NCI-H748 treated with DMSO at 0.1 percent for 48 hours (cell line): Measurements from ENCODE around the gene MGAT4A.

Source experiments
- DNase-seq: peaks from one replicate; lab custom pipeline; 2025; lab: John Stamatoyannopoulos, UW

The MGAT4A gene

DNA sequence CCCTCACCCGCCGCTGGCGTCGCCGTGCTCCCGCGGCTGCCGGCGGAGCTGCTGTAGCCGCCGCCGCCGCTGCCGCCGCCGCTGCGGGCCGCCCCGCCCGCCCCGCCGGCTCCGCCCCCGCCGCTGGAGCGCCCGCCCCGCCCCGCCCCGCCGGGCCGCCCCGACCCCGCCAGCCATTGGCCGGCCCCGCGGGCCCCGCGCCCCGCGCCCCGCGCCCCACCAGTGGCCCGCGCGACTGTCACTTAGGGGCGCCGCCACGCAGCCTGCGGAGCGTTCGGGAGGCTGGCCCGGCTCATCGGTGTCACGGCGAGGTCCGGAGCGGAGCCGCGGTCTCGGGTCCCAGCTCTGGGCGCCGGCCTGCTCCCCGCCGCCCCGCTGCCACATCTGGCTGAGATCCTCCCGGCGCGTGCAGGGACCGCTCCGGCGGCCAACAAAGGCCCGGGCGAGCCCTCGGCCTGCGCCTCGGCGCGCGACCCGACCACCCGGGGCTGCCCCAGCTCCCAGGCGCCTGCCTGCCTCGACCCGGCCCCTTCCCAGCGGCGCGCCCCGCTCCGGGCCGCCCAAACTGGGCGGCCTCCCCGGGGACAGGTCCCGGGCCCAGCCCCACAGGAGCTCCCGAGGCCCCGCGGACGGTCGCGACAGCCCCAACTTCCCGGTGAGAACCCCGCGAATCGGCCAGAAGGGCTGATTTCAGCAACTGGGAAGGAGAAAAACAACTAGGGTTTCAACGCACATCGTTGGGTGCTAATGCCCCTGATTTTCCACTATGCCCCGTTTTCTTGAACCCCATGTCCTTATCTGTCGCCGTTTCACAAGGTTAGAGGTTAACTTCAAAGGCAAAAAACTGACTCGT lies at the start of gene MGAT4A:
Gene MGAT4A (minus strand): TSS at position 92 of the 853 bp plus-strand sequence. CDS start 4,800 bp downstream, outside the sequence.
- DNase-seq, result no peak

- no peak for DNase-seq
Measured at GRCh38 chr2:98778741-98779483, 48.0 kb upstream of the MGAT4A start.

DNA sequence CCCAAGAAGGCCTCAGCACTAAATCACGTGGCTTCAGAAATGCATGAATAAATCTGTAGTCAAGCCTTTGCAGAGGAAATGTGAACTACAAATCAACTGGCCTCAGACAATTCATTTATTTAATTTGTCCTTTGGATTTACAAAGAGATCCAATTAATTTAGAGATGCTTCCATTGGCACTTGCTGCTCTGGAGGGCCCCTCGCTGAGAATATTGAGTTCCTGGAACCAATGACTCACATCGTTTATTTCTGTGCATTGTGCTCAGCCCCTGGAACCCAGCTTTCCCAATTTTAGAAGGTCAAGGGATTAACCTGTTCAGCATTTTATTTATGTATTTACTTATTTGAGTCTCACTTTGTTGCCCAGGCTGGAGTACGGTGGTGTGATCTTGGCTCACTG lies 47.2 kb upstream of the MGAT4A start:
- DNase-seq, result no peak

DNA sequence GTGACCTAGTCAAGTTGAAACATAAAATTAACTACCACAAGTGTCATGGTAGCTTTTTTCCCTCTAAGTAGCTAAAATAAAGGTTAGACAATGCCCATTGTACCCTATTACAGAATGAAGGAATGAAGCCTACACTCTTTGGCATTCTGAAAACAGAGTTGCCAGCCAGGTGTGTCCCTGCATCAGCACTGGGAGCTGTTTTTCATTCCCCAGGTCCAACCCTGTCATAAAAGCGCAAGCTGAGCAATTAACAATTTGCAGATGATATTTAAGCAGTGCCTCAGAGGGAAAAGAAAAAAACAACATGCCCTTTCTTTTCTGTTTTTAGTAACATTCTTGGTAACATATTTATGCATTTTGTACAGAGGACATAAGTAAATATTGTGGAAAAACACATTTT lies 46.8 kb upstream of the MGAT4A start:
- DNase-seq, result no peak

DNA sequence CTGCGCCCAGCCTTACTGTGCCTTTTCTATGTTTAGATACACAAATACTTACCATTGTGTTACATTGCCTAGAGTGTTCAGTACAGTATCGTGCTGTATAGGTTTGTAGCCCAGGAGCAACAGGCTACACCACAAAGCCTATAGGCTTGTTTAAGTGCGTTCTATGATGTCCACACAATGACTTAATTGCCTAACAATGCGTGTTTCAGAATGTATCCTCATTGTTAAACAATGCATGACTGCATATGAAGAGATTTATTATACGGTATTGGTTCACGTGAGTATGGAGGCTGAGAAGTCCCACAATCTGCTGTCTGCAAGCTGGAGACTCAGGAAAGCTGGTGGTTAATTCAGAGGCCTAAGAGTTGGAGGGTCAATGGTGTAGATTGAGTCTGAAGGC lies 46.1 kb upstream of the MGAT4A start:
- DNase-seq, result no peak

GRCh38 chr2:98776136-98776535 lies 45.2 kb upstream of the MGAT4A start:
- no peak for DNase-seq

DNA sequence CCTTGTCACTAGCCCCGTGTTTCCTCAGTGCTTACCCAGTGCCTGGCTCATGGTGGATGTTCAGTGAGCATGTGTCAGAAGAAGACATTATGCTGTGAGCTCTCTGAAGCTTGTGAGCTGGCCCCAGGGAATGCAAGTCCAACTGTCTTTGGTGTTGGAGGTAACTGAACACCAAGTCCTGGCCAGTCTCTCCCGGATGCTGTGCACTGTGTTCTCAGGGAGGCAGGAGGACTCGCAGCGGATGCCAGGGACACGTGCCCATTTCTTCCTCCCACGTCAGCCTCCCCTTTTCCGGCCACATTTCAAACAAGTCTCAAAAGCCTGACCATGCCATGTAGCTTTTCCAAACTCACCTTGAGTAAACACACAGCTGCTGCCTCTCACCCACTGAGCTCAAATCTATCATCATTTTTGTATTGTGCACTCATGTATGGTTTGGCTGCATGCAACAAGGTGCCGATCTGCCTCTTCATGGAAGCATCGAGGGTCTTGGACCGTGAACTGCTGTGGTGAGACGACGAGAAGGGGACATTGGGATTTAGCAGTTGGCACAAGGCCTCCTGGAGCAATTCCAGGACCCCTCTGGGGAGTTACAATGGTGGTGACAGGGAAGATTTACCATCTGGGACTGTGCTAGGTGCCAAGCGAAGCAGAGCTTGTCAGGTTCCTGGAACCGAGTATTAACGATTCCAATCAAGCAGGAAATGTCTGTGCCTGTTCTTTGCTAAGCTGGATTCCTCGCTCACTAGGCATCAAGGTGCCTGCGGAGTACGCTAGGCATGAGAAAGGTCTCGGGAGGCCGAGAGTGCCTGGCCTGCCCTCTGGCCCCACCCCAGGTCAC lies 44.4 kb upstream of the MGAT4A start:
- no peak for DNase-seq

DNA sequence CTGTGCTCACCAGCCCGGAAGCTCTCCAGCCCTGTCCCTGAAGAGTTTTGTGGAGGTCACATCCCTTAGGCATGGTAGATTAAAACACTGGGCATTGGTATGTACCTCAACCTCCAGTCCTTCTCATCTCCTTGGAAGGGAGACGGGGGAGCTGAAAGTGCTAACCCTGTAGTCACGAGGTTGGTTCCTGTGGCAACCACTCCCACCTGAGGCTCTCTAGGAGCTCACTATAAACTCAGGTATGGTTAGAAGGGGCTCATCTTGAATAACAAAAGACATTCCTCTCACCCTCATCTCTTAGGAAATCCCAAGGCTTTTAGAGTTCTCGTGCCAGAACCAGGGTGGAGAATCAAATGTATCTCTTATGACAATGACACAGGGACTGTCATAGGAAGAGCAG lies 43.0 kb upstream of the MGAT4A start:
- DNase-seq, result no peak

DNA sequence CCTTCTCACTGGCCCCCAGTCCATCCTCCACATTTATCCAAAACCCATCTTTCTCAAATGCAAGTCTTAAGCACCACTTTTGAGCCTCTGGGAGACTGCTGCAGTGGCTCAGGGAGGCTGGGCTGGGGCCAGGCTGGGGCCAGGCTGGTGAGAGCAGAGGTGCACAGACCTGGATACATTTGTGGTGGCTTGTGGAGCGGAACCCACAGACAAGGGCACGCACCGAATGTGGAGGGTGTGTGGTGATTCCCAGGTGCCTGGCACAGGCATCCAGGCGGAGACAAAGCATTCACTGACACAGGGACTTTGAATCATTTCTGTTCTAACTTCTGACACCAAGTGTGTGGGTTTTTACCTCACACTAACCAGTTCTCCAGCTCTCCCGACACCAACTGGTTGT lies 42.2 kb upstream of the MGAT4A start:
- no peak for DNase-seq

DNA sequence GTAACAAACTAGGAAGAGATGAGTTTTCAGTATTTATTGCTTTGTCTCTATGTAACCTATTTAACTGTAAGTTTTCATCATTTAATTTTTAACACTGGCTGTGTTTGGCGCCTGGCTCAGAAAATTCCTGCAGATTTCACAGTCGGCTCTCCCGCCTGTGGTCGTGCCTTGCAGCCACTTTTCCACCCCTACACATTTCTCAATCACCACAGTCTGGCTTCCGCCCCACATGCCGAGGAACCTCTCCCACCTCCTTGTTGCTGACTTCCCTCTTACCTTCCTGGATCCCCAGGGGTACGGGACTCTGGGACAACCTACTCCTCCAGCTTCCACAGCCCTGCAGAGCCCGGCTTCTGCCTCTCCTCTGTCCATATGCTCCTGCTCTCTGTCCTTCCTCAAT lies 41.6 kb upstream of the MGAT4A start:
- DNase-seq, result no peak

GRCh38 chr2:98771721-98772524 lies 41.0 kb upstream of the MGAT4A start:
- DNase-seq, result no peak

DNA sequence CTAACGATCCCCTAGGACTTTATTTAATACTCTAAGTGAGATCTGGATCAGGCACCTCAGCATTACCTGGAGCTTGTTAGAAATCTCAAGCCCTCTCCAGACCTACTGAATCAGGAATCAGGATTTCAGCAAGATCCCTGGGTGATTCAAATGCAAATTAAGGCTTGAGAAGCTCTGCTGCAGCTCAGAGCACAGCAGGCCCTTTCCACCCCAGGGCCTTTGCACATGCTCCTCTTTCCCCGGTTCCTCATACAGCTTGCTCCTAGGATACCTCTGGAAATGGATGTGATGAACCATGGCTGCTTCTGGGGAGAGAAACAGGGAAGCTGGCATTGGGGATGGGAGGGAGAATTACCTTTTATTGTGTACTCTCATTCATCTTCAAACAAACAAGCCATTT lies 40.3 kb upstream of the MGAT4A start:
- DNase-seq, result no peak

DNA sequence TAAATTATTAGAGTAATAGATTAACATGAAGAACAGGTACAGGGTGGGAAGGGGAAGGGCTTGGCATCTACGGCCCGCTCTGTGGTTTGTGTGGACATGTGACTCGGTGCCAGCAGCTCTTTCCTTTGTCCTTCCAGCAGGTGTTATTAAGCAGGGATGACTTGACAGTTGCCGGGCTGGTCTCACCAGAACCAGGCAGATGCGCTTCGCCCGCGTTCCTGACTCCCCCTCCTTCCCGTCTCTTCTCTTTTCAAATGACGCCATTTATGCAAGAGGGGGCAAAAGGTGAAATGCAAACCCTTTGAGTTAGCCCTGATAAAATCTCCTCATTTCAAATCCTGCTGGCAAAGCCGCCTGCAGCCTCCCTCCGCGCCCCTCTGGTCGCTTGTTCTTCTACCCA lies 38.9 kb upstream of the MGAT4A start:
- peak; percentile 80 for DNase-seq

GRCh38 chr2:98769114-98769476 lies 38.2 kb upstream of the MGAT4A start:
- no peak for DNase-seq

DNA sequence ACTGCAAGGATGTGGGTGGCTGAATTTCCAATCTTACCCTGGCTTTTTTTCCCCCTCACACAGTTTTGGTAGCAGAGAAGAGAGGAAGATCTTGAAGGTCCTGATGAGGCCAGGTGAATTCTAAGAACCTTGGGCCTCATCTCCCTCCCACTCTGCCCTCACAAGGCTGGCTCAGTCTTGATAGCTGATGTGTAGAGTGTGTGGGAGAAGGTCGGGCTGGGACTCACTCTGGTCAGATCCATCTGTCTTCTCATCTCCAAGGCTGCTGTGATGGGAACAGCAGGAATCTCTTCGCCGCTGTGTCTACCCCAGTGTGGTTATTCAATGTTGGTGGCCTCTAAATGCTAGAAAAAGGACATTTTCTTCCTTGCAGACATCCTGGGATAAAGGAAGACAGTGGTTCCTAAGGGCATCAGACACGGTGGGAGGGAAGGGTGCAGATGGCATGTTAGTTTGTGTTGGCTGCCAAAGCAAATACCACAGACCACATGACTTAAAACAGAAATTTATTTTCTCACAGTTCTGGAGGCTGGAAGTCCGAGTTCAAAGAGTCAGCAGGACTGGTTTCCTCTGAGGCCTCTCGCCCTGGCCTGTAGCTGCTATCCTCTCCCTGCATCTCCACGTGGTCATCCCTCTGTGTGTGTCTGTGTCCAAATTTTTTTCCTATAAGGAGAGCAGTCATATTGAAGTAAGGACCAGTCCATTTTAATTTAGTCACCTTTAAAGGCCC lies 37.6 kb upstream of the MGAT4A start:
- DNase-seq, result no peak

- no peak for DNase-seq
Measured at GRCh38 chr2:98764499-98764898, 33.6 kb upstream of the MGAT4A start.

- DNase-seq, result no peak
Measured at GRCh38 chr2:98763209-98763951, 32.4 kb upstream of the MGAT4A start.

DNA sequence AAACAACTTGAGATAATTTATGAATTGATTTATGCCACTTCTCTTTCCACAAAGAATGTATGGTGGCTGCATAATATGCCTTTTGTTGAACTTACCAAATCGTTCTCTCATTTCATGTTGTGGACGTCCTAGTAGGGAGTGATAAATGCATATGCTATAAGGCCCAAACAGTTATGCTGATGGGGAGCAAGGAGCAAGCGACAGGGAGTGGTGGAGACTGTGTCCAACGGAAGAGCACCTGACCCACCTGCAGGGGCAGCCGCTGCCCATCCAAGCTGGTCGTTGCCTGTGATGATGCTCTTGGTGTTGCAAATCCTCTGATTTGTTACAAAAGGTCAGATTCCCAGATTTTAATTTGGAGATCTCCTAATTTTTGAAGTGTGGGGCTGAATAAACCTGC lies 31.0 kb upstream of the MGAT4A start:
- DNase-seq, result no peak

DNA sequence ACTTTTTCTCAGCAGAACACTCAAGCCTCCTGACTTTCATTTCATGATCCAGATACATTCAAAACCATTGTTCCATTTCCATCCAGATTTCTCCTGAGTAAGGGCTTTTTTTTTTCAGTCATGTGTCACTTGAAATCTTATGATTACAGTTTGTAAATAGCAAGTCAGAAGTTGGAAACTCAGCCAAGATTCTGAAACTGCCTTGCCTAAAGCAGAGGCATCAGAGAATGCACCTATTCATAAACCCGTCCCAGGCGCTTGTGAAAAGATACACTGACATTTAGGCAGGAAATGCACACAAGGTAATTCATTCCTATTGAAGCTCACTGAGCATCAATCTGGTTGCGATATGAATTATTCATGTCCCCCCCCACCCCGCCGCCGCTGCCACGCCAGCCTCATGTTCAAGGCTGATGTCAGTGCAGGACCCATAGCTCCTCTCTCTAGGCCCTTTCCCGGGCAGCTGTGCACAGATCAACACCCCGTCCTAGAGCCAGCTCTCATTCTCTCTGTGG lies 30.4 kb upstream of the MGAT4A start:
- DNase-seq, result no peak
